Measurements from ENCODE around the gene RSU1. TPM values are rescaled to one million over a fixed set of nuclear protein-coding genes. Genes with fewer than 3 reads are reported as not detected.

Gene RSU1
- total RNA-seq, 1 experiment from 2014 or later, result 44.5 TPM

- H2AFZ ChIP-seq, result no peak overlapping the region
- intact Hi-C loops (cut with micrococcal nuclease; ENCODE audit: unreplicated experiment), result no loop called here
- no peak for DNase-seq
- no peak overlapping the region for H3K27ac ChIP-seq
- no peak for TF ChIP-seq CTCF (conservative IDR thresholded peaks at IDR 0.05)
- TF ChIP-seq EZH2 (IDR thresholded peaks at IDR 0.05; ENCODE audit: low read depth), result no peak
- H3K4me3 ChIP-seq, result no peak overlapping the region
- no peaks in the 10 kb centered on the region for H3K27me3 ChIP-seq (ENCODE audit: insufficient read depth, low read depth)
- no peaks in the 10 kb centered on the region for H4K20me1 ChIP-seq (ENCODE audit: insufficient read depth)
- peaks cover 14% of the 10 kb centered on the region for H3K79me2 ChIP-seq (ENCODE audit: low read depth)
- H3K4me2 ChIP-seq, result no peak overlapping the region
- peaks cover 17% of the 10 kb centered on the region for H3K4me1 ChIP-seq (replicated peaks; ENCODE audit: insufficient read depth)
- no peaks in the 10 kb centered on the region for H3F3A ChIP-seq (ENCODE audit: insufficient read depth, low read depth)
- no peaks in the 10 kb centered on the region for H3K9me3 ChIP-seq (ENCODE audit: insufficient read depth, low read depth)
- no peaks in the 10 kb centered on the region for H3K36me3 ChIP-seq (ENCODE audit: low read depth)
- ChIA-PET CTCF (no interaction called here), POLR2A (ENCODE audit: unreplicated experiment) (interaction anchor here (0.6 kb wide), 1 partner anchor 51 kb away, joined by 10 read pairs; no protein-coding TSS in a partner anchor)
- no peaks in the 10 kb centered on the region for H3K9me2 ChIP-seq (ENCODE audit: insufficient read depth)
- no TSS peak for BruUV-seq (replicated peaks)
These were observed 3.2 kb downstream of the RSU1 start for GRCh38 chr10:16814012-16814411.

GRCh38 chr10:16812676-16813075 is 4.5 kb downstream of the RSU1 start:
- CTCF ChIA-PET, result interaction anchor here (0.6 kb wide), 1 partner anchor 922 kb away, joined by 3 read pairs; no protein-coding TSS in a partner anchor

GRCh38 chr10:16811765-16812164 is 5.5 kb downstream of the RSU1 start:
- CTCF ChIA-PET, result no interaction called here
- Histone ChIP-seq H3K79me2 (ENCODE audit: low read depth) (peaks cover 12% of the 10 kb centered on the region), H3K9me2 (ENCODE audit: insufficient read depth) (no peaks in the 10 kb centered on the region)

More at GRCh38 chr10:16812676-16813075, 4.5 kb downstream of the RSU1 start:
- no peaks in the 10 kb centered on the region for H4K20me1 ChIP-seq (ENCODE audit: insufficient read depth)
- H3K4me3 ChIP-seq, result no peak overlapping the region
- H3K27me3 ChIP-seq (ENCODE audit: insufficient read depth, low read depth), result no peaks in the 10 kb centered on the region
- no peak overlapping the region for H2AFZ ChIP-seq
- no TSS peak for BruUV-seq (replicated peaks)
- TF ChIP-seq CTCF (conservative IDR thresholded peaks at IDR 0.05) (no peak), EZH2 (IDR thresholded peaks at IDR 0.05; ENCODE audit: low read depth) (no peak)
- H3K4me2 ChIP-seq, result no peak overlapping the region
- no peak for DNase-seq
- intact Hi-C loops (cut with micrococcal nuclease; ENCODE audit: unreplicated experiment), result no loop called here
- no peaks in the 10 kb centered on the region for H3K9me2 ChIP-seq (ENCODE audit: insufficient read depth)
- no peaks in the 10 kb centered on the region for H3F3A ChIP-seq (ENCODE audit: insufficient read depth, low read depth)
- H3K4me1 ChIP-seq (replicated peaks; ENCODE audit: insufficient read depth), result peaks cover 5% of the 10 kb centered on the region; the same call in 1 of the 2 replicates
- peaks cover 14% of the 10 kb centered on the region for H3K79me2 ChIP-seq (ENCODE audit: low read depth)
- no peaks in the 10 kb centered on the region for H3K9me3 ChIP-seq (ENCODE audit: insufficient read depth, low read depth)
- H3K27ac ChIP-seq, result no peak overlapping the region
- POLR2A ChIA-PET (ENCODE audit: unreplicated experiment), result no interaction called here
- H3K36me3 ChIP-seq (ENCODE audit: low read depth), result no peaks in the 10 kb centered on the region

More at GRCh38 chr10:16811765-16812164, 5.5 kb downstream of the RSU1 start:
- H3K4me3 ChIP-seq, result no peak overlapping the region
- H3K27me3 ChIP-seq (ENCODE audit: insufficient read depth, low read depth), result no peaks in the 10 kb centered on the region
- no peaks in the 10 kb centered on the region for H3K9me3 ChIP-seq (ENCODE audit: insufficient read depth, low read depth)
- no peak overlapping the region for H3K4me2 ChIP-seq
- no peaks in the 10 kb centered on the region for H3K36me3 ChIP-seq (ENCODE audit: low read depth)
- peaks cover 5% of the 10 kb centered on the region; the same call in 1 of the 2 replicates for H3K4me1 ChIP-seq (replicated peaks; ENCODE audit: insufficient read depth)
- H2AFZ ChIP-seq, result no peak overlapping the region
- POLR2A ChIA-PET (ENCODE audit: unreplicated experiment), result no interaction called here
- DNase-seq, result no peak
- no peak overlapping the region for H3K27ac ChIP-seq
- no peaks in the 10 kb centered on the region for H3F3A ChIP-seq (ENCODE audit: insufficient read depth, low read depth)
- H4K20me1 ChIP-seq (ENCODE audit: insufficient read depth), result no peaks in the 10 kb centered on the region
- intact Hi-C loops (cut with micrococcal nuclease; ENCODE audit: unreplicated experiment), result no loop called here
- BruUV-seq (replicated peaks), result no TSS peak
- TF ChIP-seq CTCF (conservative IDR thresholded peaks at IDR 0.05) (no peak), EZH2 (IDR thresholded peaks at IDR 0.05; ENCODE audit: low read depth) (no peak)

All from PC-9 (cell line).